HG03457 (cell line): ENCODE measurements around the gene ARNT2.

Experiments
- ATAC-seq: cut with Tn5 transposase; IDR thresholded peaks from one replicate; pipeline ENCODE4 v1.9.1; 2021; ENCODE audit warnings: moderate number of reproducible peaks; ENCODE audit not compliant: unreplicated experiment

ARNT2 gene

GRCh38 chr15:80590761-80591355, 186.7 kb downstream of the ARNT2 start:
- ATAC-seq: no peak

- ATAC-seq: no peak
Observed at GRCh38 chr15:80591471-80591870, 187.3 kb downstream of the ARNT2 start.

- ATAC-seq: no peak
Observed at GRCh38 chr15:80591938-80592825, 188.0 kb downstream of the ARNT2 start.

DNA sequence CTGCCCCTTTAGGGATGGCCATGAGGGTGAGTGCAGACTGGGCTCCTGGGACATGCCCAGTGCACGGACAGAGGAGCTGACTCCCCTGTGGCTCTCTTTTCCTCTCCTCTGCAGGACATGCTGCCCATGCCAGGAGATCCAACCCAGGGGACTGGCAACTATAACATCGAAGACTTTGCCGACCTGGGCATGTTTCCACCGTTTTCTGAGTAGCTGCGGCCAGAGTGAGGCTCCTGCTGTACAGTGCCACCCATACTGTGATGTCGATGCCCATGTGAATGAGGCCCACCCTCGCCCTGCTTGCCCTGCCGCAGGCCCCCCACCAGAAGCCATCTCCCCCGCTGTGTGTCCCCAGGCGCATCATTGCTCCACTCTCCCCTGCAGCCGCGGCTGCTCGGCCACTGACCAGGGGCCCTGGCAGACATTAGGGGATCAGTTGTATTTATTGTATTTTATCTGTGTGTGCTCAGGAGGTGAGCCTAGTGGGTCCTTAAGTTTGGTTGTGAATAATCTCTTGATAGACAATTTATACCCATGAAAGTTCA, 189.4 kb downstream of the ARNT2 start:
- no peak for ATAC-seq

GRCh38 chr15:80594091-80594889, 190.1 kb downstream of the ARNT2 start:
- ATAC-seq: no peak

GRCh38 chr15:80595396-80595795, 191.2 kb downstream of the ARNT2 start:
- ATAC-seq: no peak

- ATAC-seq: no peak
Observed at GRCh38 chr15:80596521-80596976, 192.4 kb downstream of the ARNT2 start.

- ATAC-seq: no peak
Observed at GRCh38 chr15:80597076-80597475, 192.9 kb downstream of the ARNT2 start.

DNA sequence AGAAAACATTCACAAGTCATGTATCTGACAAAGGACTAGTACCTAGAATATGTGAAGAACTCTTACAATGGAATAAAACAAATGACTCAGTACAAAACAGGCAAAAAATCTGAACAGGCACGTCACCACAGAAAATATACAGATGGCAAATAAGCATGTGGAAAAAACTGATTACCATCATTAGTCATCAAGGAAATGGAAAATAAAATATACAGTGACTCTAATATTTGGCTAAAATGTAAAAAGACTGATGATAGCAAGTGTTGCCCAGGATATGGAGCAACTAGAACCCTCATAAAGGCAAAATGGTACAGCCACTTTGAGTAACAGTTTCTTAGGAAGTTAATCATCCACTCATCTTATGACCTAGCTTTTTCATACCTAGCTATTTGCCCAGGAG, 195.2 kb downstream of the ARNT2 start:
- no peak for ATAC-seq

GRCh38 chr15:80600626-80601025, 196.4 kb downstream of the ARNT2 start:
- no peak for ATAC-seq

DNA sequence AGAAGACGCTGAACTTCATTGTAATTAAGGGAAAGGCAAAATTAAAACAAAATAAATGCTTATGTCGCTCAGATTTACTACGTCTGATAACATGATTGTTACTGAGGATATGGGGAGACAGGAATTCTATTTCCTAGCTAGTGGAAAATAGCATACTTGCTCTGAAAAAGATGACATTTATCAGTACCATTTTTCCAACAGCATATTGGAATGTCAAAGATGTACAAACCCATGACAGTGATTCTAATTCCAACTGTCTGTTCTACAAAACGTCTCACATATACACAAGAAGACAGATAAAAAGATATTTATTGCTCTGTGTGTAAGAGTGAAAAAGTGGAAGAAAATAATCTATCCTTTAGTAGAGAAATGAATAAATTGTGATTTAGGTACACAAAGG, 197.1 kb downstream of the ARNT2 start:
- ATAC-seq: no peak

- ATAC-seq: no peak
Observed at GRCh38 chr15:80604583-80605575, 200.7 kb downstream of the ARNT2 start.

- no peak for ATAC-seq
Observed at GRCh38 chr15:80605591-80606150, 201.5 kb downstream of the ARNT2 start.

DNA sequence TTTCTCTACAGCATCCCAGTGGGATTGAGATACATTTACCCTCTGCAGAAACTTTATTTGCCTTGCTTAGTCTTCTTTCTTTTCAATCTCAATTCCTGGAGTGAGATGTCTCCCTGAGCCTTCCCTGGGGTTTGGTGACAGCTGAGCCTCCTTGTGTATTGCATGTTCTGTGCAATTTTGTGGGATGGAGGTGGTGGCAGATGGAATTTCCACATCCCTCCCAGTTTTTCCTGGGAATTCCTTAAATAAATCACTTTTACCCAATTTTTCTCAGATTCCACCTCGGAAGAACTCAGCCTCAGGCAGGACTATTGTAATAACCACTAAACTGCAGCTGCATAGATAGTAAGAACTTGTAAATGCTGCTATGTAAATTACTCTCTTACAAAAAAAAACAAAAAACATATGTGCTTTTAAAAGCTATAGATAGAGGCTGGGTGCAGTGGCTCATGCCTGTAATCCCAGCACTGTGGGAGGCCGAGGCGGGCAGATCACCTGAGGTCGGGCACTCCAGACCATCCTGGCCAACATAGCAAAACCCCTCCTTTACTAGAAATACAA, 202.4 kb downstream of the ARNT2 start:
- ATAC-seq: no peak

GRCh38 chr15:80607287-80607980, 203.3 kb downstream of the ARNT2 start:
- no peak for ATAC-seq

DNA sequence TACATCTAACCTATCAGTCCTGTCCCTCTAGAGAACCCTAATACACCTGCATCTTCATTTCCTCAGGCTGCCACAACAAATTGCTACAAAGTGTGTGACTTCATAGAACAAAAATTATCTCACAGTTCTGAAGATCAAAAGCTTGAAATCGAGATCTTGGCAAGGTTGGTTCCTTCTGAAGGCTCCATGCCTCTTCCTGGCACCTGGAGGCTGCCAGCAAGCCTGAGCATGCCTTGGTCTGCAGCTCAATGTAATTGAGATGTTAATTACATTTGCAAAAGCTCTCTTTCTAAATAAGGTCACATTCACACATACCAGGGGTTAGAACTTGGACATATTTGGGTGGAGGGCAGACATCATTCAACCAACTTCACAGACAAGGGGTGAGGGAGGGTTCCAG, 204.5 kb downstream of the ARNT2 start:
- ATAC-seq: no peak

DNA sequence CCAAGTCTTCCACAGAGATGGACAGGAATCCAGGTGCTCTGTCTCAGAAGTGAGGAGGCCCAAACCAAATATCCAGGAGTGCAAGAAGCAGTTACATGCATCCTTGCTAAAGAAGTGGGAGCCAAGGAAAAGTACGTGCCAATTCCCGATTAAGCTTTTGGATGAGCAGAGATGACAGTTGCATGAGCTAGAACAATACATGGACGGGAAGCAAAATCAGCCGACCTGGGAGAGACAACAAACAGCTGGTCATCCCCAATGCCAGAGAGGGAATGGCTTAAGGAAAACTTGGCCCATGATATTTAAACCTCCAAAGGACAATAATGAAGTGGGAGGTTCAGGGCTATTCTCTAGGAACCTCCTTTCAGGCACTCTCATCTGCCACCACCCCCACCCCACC, 204.9 kb downstream of the ARNT2 start:
- no peak for ATAC-seq

DNA sequence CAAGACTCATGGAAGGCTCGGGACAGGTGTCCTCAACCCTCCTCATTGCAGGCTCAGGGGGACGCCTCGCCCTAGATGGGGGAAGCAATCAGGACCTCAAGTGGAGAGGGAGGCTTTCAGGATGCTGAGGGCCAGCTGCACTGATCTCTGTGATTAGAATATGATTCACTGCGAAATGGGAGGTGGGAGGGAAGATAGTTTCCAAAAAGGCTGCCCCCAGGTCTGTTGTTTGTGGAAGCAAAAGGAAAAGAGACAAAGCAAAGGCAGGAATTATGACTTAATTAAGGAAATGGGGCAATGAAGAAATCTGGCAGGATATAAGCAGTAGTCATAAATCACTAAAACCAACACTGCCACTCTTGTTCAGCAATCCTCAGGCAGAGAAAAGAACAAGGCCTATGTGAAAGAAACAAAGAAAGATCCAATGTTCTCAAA, 205.3 kb downstream of the ARNT2 start:
- no peak for ATAC-seq
